HG02642 (cell line): ENCODE results near the gene NLGN1.

ENCODE experiments used
- ATAC-seq: cut with Tn5 transposase; IDR thresholded peaks from one replicate; pipeline ENCODE4 v1.9.1; 2021; ENCODE audit warnings: mild to moderate bottlenecking; ENCODE audit not compliant: unreplicated experiment, poor library complexity

Gene NLGN1

GRCh38 chr3:174023421-174023820 is 625.9 kb downstream of the NLGN1 start:
- no peak for ATAC-seq

- ATAC-seq = no peak
Observed at GRCh38 chr3:174028673-174029072, 631.1 kb downstream of the NLGN1 start.

- ATAC-seq = no peak
Observed at GRCh38 chr3:174035328-174035886, 637.9 kb downstream of the NLGN1 start.

GRCh38 chr3:174046311-174046710 is 648.8 kb downstream of the NLGN1 start:
- ATAC-seq = no peak

- ATAC-seq = no peak
Observed at GRCh38 chr3:174049472-174049871, 651.9 kb downstream of the NLGN1 start.

- no peak for ATAC-seq
Observed at GRCh38 chr3:174051191-174051590, 653.6 kb downstream of the NLGN1 start.

GRCh38 chr3:174058804-174059203 is 661.3 kb downstream of the NLGN1 start:
- no peak for ATAC-seq

DNA sequence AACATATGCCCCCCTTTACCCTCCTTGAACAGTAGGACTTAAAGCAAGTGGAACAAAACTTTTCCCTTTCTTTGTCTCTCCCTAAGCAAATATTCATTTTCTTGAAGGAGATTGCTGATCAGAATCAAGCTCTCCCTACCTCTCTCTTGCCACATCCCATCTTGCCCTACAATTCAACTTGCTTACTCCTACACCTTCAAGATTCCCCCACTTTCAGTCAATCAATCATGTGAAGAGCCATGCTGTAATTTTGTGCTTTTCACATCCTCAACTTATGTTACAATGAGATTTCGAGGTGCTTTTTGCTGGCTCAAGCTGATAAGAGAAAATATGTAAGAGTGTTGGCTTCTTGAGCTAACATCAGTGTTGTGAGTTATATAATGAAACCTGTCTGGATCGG is 662.9 kb downstream of the NLGN1 start:
- no peak for ATAC-seq

GRCh38 chr3:174061162-174061561 is 663.6 kb downstream of the NLGN1 start:
- no peak for ATAC-seq

DNA sequence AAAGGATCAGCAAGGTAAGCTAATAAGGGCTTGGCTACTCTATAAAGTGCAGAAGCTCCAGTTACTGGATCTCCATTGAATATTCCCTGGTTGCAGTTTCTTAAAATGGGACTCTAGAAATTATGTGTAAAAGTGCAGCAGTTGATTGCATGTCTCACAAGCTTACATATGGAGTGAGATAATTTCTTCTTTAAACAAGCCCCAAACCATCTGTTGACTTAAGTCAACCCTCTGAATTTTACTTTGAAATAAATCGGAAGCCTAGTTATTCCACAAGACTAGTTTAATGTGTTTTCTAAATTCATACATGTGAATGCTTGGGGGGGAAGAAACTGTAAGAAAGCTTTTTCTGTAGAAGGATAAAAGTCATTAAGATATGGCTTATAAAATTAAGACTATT is 664.2 kb downstream of the NLGN1 start:
- ATAC-seq = no peak

- ATAC-seq = no peak
Observed at GRCh38 chr3:174062923-174063322, 665.4 kb downstream of the NLGN1 start.

- no peak for ATAC-seq
Observed at GRCh38 chr3:174068035-174068434, 670.5 kb downstream of the NLGN1 start.

DNA sequence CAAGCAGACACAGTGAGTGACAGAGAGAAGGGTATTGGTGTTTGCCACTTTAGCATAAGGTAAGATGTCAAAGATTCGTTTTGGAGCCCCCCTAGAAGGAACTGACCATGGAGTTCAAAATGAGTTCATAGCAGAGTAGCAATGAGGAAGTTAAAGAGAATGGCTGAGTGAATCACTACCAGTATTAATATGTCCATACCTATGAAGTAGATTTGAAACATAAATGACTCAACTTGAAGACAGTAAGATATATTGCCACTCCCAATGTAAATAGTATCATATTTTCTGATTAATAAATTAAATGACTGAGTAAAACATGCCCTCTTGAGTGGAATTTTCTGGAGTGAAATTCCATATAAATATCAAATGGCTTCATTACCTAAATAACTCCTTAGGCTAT is 675.1 kb downstream of the NLGN1 start:
- ATAC-seq = no peak

GRCh38 chr3:174083706-174084105 is 686.2 kb downstream of the NLGN1 start:
- ATAC-seq = no peak

- no peak for ATAC-seq
Observed at GRCh38 chr3:174089592-174089991, 692.0 kb downstream of the NLGN1 start.

GRCh38 chr3:174094669-174095068 is 697.1 kb downstream of the NLGN1 start:
- ATAC-seq = no peak

DNA sequence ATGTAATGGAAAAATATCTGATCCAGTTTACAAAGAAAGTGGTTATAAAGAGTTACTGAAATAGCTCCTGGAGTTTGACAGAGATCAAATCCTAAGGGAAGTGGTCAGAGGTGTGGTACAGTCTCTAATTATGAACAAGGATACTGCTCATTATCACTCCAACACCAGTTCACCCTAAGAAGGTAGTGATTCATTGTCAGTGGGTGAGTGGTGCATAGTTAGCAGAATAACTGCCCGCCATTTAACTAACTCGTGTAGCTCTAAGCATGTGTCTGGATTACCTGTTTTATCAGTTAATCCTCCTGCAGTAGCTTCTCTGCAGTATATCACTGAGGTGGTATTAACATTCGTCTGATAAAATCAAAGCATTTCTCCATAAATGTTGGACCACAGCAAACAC is 700.1 kb downstream of the NLGN1 start:
- no peak for ATAC-seq

DNA sequence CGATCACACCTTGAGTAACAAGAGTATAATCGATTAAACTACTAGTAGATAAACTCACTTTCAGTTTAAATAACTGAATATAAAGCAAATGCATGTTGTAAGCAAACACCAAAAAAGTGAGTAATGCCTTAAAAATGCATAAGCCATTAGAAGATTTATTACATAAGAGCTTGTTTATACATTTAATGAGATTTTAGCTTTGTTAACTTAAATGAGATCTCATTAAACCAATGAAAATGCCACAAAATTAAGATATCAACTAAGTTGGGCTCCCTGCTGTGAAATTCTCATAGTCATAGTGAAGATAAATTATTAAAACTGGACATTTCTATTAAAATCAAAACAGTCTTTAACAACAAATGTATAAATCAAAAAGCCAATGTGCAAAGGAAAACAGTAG is 701.2 kb downstream of the NLGN1 start:
- no peak for ATAC-seq

- ATAC-seq = no peak
Observed at GRCh38 chr3:174099724-174100123, 702.2 kb downstream of the NLGN1 start.

GRCh38 chr3:174100744-174101143 is 703.2 kb downstream of the NLGN1 start:
- ATAC-seq = no peak

- no peak for ATAC-seq
Observed at GRCh38 chr3:174101244-174101643, 703.7 kb downstream of the NLGN1 start.

DNA sequence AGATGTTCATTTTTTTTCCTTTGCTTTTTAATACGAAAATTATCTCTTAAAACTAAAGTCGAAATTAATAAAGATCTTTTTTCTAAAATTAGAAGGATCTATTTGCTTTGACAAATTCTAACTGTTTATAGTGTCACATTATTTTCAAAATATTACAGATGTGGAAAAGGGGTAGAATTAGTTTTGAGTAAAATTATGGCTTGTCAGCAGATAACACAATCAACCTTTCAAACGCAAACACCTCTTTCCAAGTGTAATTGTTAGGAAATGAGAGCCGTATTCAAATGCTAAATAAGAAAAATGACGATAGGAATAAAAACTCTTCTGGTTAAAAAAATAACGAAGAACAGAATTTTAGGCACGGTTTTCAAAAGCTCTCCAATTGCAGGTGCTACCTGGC is 704.7 kb downstream of the NLGN1 start:
- no peak for ATAC-seq

DNA sequence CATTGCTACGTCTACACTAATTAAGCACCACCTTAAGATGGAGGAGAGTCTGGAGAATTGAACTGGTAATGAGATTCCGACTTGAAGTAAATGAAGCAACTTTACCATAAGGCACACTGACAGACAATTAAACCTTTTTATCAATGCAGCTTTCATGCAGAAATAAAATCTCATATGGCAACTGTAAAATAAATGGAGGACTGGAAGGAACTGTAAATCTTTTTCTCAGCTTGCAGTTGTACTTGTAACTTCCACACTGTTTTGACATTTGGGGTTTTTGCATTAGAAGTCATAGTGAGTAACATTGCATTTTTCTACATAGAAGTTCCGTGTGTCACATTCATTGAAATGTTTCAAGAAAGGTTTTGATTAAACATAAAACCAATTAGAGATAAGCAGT is 705.3 kb downstream of the NLGN1 start:
- ATAC-seq = no peak
